ENCODE results near the gene NOX3.

- TF ChIP-seq TSHZ2 (CRISPR knock-in tag; IDR thresholded peaks at IDR 0.05) (no peak), PATZ1 (CRISPR knock-in tag; IDR thresholded peaks at IDR 0.05; ENCODE audit: borderline replicate concordance) (no peak), ARNTL (CRISPR knock-in tag; IDR thresholded peaks at IDR 0.05; ENCODE audit: borderline replicate concordance, low read depth) (no peak), ZNF565 (CRISPR knock-in tag; conservative IDR thresholded peaks at IDR 0.05; ENCODE audit: low read depth) (no peak)
Measured at GRCh38 chr6:155366325-155366724, 89.3 kb downstream of the NOX3 start.

Measured in SK-N-SH treated with all-trans-retinoic acid at 6 μM for 48 hours (cell line).